HG02884 (cell line): ENCODE measurements around the gene CNTNAP2.
"Not testable (repeated sequence)": the region's sequence is repeated elsewhere in the genome, so short reads cannot be mapped to it uniquely, and the experiment has no call there.

ENCODE experiments used
- ATAC-seq: cut with Tn5 transposase; IDR thresholded peaks from one replicate; pipeline ENCODE4 v1.9.1; 2021; ENCODE audit warnings: mild to moderate bottlenecking, moderate library complexity; ENCODE audit not compliant: unreplicated experiment

Gene CNTNAP2

GRCh38 chr7:148028165-148028564 is 1911.6 kb downstream of the CNTNAP2 start:
- ATAC-seq, result no peak

DNA sequence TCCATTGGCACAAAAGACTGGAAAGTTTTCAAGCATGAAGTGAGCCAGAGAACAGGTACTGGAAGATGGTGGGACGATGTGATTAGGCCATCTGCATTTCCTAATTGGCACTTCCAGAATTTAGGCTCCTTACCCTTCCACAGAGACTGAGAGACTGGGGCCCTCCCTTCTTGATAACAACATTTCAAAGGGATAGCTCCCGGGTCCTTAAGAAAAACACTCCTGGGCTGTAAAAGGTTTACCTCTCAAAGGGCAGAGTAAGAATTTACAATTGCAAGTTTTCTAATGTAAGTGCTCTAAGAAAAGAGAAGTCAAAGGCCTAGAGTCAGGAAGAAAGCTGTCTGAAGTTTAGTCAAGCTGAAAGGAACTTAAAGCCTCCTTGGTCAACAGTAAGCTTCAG is 1914.4 kb downstream of the CNTNAP2 start:
- ATAC-seq, result no peak

GRCh38 chr7:148031811-148032210 is 1915.2 kb downstream of the CNTNAP2 start:
- no peak for ATAC-seq

- no peak for ATAC-seq
Measured at GRCh38 chr7:148035950-148036349, 1919.3 kb downstream of the CNTNAP2 start.

- no peak for ATAC-seq
Measured at GRCh38 chr7:148037044-148037443, 1920.4 kb downstream of the CNTNAP2 start.

DNA sequence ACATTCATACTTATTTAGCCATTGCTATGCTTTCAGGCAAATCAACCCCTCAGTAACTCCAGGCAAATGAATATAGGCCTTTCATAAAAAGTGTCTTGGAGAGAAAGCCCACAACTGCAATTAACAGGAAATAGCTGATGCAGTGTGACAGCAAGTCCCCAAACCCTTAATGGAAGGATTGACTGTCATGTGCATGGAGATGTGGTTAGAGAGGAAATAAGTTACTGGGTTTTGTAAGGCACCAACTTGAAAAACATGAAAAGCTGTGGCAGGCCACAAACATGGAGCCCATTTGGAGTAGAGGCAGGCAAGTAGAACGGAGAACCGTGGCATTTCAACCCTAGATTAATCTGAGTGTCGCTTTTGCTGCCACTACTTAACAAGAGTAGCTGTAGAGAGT is 1924.6 kb downstream of the CNTNAP2 start:
- no peak for ATAC-seq

GRCh38 chr7:148042935-148043631 is 1926.5 kb downstream of the CNTNAP2 start:
- no peak for ATAC-seq

GRCh38 chr7:148044173-148044572 is 1927.6 kb downstream of the CNTNAP2 start:
- ATAC-seq, result no peak

DNA sequence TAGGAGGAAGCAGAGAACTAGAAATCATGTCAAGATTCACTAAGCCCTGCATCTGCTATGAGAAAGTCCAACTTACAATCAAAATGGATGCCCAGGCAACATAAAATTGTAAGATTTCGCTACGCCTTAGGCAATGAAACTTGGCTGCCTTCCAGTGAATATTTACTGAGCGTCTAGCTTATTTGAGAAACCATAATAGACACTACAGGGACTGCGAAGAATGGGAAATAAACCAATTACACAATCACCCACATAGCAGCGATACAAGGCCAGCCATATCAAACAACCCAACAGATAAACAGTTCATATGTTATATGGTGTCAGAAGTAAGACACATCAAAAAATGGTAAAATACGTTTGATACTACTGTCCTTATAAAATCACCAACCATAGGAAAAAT is 1928.9 kb downstream of the CNTNAP2 start:
- ATAC-seq, result no peak

GRCh38 chr7:148049068-148049467 is 1932.5 kb downstream of the CNTNAP2 start:
- peak; percentile 48 for ATAC-seq

DNA sequence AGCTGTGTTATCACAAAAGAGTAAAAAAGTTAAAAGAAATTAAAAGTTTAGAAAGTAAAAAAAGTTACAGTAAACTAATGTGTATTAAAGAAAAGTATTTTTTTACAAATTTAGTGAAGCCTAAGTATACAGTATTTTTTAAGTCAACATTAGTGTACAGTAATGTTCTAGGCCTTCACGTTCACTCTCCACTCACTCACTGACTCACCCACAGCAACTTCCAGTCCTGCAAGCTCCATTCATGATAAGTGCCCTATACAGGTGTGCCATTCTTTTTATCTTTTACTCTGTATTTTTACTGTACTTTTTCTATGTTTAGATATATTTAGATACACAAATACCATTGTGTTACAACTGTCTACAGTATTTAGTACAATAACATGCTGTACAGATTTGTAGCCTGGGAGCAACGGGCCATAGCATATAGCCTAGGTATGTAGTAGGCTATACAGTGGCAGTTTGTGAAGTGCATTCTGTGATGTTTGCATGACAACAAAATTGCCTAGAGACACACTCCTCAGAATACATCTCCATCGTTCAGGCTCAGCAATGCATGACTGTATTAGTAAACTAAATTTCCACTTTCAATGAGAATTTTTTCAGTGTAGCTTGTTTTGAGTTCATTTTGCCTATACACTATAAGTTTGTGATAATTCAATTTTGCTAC is 1934.0 kb downstream of the CNTNAP2 start:
- no peak for ATAC-seq

DNA sequence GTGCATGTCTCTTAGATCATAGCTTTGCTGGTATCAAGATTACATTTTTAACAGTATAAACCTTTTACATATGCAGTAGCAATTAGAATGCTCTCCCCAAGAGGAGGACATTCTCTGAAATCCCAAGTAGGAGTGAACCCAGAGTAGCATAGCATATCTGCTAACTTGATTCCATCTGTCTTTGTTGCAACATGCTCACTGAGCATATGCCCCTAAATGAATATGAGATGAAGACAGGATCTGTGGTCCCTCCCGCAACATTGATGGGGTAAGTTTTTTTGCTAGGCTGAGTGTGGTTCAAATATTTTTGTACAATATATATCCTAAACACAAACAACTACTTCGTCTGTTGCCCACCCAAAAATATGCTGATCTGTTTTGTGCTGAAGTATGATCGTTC is 1939.8 kb downstream of the CNTNAP2 start:
- ATAC-seq, result no peak

DNA sequence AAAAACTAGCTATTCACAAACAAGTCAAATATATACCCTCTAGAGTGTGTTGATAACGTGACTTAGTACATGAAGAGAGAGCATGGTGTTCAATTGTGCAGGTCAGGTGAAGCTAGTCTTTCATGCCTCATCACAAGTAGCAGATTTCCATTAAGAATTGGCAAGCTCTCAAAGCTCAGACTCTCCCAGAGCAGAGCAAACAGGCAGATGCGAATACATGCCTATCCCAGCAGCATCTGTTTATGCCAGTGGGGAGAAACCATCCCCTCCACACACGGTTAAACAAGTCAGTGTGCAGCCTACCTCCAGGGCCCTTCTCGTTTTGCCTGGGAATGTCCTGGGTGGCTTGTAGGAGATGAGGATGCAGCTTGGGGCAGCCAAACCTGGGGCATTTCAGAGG is 1941.5 kb downstream of the CNTNAP2 start:
- ATAC-seq, result no peak

DNA sequence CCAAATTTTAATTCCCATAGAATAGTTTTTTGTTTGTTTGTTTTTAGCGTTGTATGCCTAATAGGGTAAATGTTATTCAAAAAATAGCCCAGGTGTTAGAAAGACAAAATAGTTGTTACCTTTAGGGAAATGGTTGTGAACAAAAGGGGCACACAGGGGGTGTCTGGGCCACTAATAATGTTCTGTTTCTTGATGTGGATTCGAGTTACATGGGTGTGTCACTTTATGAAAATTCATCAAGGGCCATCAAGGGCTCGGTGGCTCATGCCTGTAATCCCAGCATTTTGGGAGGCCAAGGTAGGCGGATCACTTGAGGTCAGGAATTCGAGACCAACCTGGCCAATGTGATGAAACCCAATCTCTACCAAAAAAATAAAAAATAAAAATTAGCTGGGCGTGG is 1942.2 kb downstream of the CNTNAP2 start:
- ATAC-seq, result no peak

DNA sequence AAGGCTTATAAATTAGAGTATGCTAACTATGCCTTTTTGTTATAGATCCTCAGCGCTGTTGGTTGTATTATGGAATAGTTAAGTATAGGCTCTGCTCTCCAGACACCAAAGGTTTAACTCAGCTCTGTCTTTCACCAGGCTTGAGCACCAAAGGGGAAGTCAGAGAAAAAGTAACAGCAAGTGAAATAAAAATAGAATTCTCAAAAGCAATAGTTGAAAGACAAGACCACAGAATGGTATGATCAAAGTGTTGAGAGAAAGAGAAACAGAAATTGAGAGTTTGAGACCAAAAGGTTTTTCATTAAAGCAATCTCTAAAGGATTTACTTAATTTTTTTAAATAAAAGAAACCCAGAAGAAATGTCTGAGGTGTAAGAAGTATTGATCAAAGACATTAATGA is 1944.1 kb downstream of the CNTNAP2 start:
- ATAC-seq, result peak; percentile 94

GRCh38 chr7:148078111-148078510 is 1961.5 kb downstream of the CNTNAP2 start:
- not testable (repeated sequence) for ATAC-seq

DNA sequence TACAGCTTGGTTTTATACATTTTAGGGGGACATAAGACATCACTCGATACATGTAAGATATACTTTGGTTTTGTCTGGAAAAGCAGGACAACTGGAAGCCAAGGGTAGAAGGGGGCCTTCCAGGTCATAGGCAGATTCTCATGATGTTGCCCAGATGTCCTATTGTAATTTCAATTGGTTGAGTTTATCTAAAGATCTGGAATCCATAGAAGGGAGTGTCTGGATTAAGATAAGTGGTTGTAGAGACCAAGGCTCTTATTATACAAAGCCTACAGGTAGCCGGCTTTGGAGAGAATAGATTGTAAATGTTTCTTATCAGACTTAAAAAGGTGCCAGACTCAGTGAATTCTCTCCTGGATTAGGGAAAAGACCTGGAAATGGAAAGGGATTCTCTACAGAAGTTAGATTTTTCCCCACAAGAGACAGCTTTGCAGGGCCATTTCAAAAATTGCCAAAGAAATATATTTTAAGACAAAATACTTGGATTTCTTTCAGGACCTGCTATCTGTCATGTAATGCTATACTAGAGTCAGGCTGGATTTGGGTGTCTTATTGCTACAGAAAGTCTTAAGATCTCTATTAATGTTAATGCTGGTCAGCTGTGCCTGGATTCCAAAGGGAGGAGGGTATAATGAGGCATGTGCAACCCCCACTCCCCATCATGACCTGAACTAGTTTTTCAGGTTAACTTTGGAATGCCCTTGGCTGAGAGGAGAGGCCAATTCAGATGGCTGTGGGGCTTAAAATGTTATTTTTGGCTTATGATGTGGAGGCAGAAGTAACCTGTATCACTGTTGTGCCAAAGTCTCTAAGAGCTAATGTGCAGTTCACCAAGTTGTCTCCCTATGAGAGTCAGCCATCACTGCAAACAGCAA is 1962.8 kb downstream of the CNTNAP2 start:
- ATAC-seq, result no peak

- no peak for ATAC-seq
Measured at GRCh38 chr7:148083448-148083847, 1966.8 kb downstream of the CNTNAP2 start.

DNA sequence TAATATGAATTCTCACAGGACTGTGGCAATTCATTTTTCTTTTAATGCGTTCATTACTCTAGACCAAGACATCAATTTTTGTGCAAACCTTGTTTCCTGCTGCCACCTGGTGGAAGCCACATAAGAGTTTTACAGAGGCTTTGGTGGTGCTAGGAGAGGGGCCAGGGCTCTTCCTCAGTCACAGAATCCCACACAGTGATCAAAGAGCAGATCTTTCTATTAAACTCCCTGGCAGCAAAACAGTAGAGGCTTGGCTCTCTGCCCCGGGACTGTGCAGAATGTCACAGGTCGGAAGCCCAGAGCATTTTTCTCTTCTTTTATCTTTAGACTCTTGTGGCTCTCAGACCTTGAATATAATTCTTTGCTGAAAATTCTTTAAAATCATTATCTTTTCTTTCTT is 1967.5 kb downstream of the CNTNAP2 start:
- peak; percentile 85 for ATAC-seq

GRCh38 chr7:148091882-148092281 is 1975.3 kb downstream of the CNTNAP2 start:
- ATAC-seq, result no peak

- ATAC-seq, result no peak
Measured at GRCh38 chr7:148093375-148094166, 1977.0 kb downstream of the CNTNAP2 start.
